Renal cortical epithelial cell (primary cell): ENCODE results near the gene GYG1. TPM values are rescaled to one million over a fixed set of nuclear protein-coding genes. Genes with fewer than 3 reads are reported as not detected.

ENCODE experiments used
- DNase-seq: peaks from one replicate; pipeline ENCODE4 v3.0.0-alpha.2; 2011; ENCODE audit warnings: low read depth
- total RNA-seq: library from RNA; depleted of rRNA; stranded (reverse); fragments of >200 nt; gene quantifications from 2 replicates; pipeline ENCODE4 v1.2.3, GENCODE V29; 2014

Gene GYG1
- total RNA-seq, 1 donor from 2014 or later = 25.0 TPM

GRCh38 chr3:149016669-149017541 is 25.6 kb downstream of the GYG1 start:
- DNase-seq = peak; percentile 75

- no peak for DNase-seq
Measured at GRCh38 chr3:149018247-149018646, 26.9 kb downstream of the GYG1 start.

DNA sequence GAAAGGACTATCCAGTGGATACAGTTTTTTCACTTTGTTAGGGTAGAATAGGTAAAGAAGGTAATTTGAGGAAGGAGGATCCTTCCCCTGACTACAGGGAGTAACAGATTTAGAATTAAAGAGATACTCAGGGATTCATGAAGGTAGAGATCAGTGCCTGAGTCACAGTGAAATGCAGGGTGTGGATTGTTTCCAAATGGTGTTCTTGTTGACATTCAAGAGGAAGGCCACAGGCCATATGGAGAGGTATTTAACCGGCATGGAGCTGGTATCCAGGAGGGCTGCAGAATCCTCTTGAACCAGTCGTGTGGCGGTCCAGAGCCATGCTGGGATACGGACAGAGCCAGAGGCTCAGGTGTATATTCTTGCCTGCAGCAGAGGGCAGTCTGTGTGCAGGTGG is 28.2 kb downstream of the GYG1 start:
- no peak for DNase-seq

- no peak for DNase-seq
Measured at GRCh38 chr3:149020196-149020838, 29.0 kb downstream of the GYG1 start.

- no peak for DNase-seq
Measured at GRCh38 chr3:149020839-149021252, 29.5 kb downstream of the GYG1 start.

GRCh38 chr3:149021830-149022229 is 30.5 kb downstream of the GYG1 start:
- DNase-seq = no peak

DNA sequence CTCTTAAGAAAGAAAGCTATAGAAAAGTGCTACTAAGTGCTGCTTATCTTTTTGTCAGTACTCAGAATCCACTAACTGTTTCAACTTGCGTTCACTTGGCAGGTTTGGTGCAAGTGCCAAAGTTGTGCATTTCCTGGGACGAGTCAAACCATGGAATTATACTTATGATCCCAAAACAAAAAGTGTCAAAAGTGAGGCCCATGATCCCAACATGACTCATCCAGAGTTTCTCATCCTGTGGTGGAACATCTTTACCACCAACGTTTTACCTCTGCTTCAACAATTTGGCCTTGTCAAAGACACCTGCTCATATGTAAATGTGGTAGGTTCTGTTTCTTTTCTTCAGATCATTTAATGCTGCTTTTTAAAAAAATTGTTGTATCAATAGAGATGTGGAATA is 32.6 kb downstream of the GYG1 start:
- DNase-seq = no peak

DNA sequence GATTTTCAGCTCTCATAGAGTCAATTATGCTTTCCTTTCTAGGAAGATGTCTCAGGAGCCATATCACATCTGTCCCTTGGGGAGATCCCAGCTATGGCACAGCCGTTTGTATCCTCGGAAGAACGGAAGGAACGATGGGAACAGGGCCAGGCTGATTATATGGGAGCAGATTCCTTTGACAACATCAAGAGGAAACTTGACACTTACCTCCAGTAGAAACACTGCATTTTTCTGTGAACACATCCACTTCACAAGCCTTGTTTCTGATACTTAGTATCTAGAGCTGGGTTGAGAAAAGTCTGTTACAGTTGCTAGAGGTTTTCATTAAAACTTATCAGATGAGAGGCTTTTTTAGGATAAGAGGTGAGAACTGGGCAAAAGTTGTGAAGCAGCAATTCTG is 35.4 kb downstream of the GYG1 start:
- DNase-seq = no peak

GRCh38 chr3:149031096-149031495 is 39.8 kb downstream of the GYG1 start:
- no peak for DNase-seq

DNA sequence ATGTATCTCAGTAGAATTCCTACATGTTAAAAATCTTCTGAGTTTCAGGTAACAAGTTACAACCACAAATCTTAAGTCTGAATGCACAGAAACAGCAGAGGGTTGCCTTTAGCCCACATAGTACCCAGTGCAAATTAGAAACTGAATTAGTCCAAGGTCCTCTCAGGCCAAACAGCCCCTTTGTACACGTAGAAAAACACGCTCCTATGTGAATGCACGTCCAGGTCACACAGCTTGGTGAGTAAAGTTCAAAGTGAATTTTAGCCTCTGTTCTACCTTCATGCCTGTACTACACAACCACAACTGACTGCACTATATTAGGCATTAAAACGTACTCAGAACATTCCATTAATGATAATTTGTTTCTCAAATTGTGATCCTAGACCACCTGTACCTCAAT is 46.3 kb downstream of the GYG1 start:
- no peak for DNase-seq

GRCh38 chr3:149038322-149038721 is 47.0 kb downstream of the GYG1 start:
- DNase-seq = no peak

- peak; percentile 6 for DNase-seq
Measured at GRCh38 chr3:149042789-149043386, 51.5 kb downstream of the GYG1 start.

GRCh38 chr3:149044339-149045083 is 53.2 kb downstream of the GYG1 start:
- DNase-seq = no peak

DNA sequence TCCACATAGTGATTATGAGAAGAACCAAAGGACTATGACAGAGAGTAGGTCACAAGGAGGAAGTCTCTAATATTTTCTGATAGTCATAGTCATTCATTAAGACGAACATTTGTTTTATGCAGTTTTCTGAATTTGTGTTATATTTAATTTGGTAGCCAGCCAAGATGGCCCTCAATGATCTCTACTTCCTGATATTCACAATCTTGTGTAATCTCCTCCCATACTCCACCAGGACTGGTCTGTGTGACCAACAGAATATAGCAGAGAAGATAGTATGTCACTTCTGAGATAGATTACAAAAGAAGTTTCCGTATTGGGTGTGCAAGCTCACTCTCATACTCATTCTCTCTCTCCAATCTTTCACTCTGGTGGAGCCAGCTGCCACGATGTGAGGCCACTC is 64.2 kb downstream of the GYG1 start:
- no peak for DNase-seq

DNA sequence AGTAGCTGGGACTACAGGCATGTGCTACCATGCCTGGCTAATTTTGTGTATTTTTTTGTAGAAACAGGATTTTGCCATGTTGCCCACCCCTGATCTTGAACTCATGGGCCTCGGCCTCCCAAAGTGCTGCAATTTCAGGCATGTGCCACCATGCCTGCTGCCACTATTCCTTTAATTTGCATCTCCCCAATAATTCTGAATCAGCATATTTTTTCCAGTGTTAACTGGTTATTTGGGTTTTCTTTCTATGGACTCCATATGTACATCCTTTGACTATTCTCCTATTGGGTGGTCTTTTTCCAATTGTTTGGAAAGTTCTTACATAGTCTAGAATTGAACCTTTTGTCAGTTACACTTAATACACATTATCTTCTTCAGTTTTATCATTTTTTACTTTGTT is 66.9 kb downstream of the GYG1 start:
- no peak for DNase-seq

GRCh38 chr3:149058602-149059001 is 67.3 kb downstream of the GYG1 start:
- no peak for DNase-seq

DNA sequence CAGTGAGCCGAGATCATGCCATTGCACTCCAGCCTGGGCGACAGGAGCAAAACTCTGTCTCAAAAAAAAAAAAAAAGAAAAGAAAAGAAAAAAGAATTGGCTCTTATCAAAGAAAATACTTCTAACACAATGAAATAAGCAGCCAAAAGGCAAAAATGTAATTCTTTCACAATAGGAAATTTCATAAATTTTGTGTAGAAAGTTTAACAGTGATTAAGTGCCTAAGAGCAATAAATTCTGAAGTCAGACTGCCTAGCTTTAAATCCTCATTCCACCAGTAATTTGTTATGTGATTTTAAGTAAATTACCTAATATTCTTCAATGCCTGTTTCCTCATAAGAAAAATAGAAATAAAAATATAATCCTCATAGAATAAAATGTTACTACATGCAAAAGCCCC is 70.4 kb downstream of the GYG1 start:
- no peak for DNase-seq

- DNase-seq = no peak
Measured at GRCh38 chr3:149067883-149068282, 76.5 kb downstream of the GYG1 start.
